Smooth muscle cell (in vitro differentiated cells): ENCODE data around the gene ASPHD2. TPM values are rescaled to one million over a fixed set of nuclear protein-coding genes. Genes with fewer than 3 reads are reported as not detected.

Source experiments
- DNase-seq: peaks from one replicate; lab custom pipeline; 2025; ENCODE audit not compliant: unreplicated experiment; lab: John Stamatoyannopoulos, UW
- H2AFZ ChIP-seq: fragments of 200-600 bp; sonication (generic); 2 replicates; pipeline ENCODE4 v1.6.0; 2016; ENCODE audit warnings: antibody characterized with exemption, low read depth, mild to moderate bottlenecking
- H3F3A ChIP-seq: fragments of 200-600 bp; sonication (generic); 2 replicates; pipeline ENCODE4 v1.6.0; 2017; ENCODE audit warnings: antibody characterized with exemption, low read depth
- H3K27ac ChIP-seq: fragments of 200-600 bp; sonication (generic); 2 replicates; pipeline ENCODE4 v1.5.1; 2016; ENCODE audit warnings: low read depth, mild to moderate bottlenecking
- H3K27me3 ChIP-seq: fragments of 200-600 bp; sonication (generic); 2 replicates; pipeline ENCODE4 v1.6.1; 2016; ENCODE audit warnings: low read depth, mild to moderate bottlenecking
- H3K36me3 ChIP-seq: fragments of 200-600 bp; sonication (generic); 2 replicates; pipeline ENCODE4 v1.5.1; 2016; ENCODE audit warnings: low read depth
- H3K4me1 ChIP-seq: fragments of 200-600 bp; sonication (generic); 2 replicates; pipeline ENCODE4 v1.5.1; 2016; ENCODE audit warnings: low read depth
- H3K4me2 ChIP-seq: fragments of 200-600 bp; sonication (generic); 2 replicates; pipeline ENCODE4 v1.6.0; 2016; ENCODE audit warnings: mild to moderate bottlenecking
- H3K4me3 ChIP-seq: fragments of 200-600 bp; sonication (generic); 2 replicates; pipeline ENCODE4 v1.5.1; 2016; ENCODE audit warnings: mild to moderate bottlenecking
- H3K79me2 ChIP-seq: fragments of 200-600 bp; sonication (generic); 2 replicates; pipeline ENCODE4 v1.6.0; 2016; ENCODE audit warnings: low read depth, mild to moderate bottlenecking
- H3K9ac ChIP-seq: fragments of 200-600 bp; sonication (generic); 2 replicates; pipeline ENCODE4 v1.6.0; 2016; ENCODE audit warnings: low read depth
- H3K9me3 ChIP-seq: fragments of 200-600 bp; sonication (generic); replicated peaks from 2 replicates; pipeline ENCODE4 v1.5.1; 2016; ENCODE audit warnings: low read depth
- H4K20me1 ChIP-seq: fragments of 200-600 bp; sonication (generic); 2 replicates; pipeline ENCODE4 v1.6.0; 2016; ENCODE audit warnings: low read depth
- CTCF ChIP-seq: fragments of 200-600 bp; sonication (generic); IDR thresholded peaks from 2 replicates; pipeline ENCODE4 v1.5.1; 2017; ENCODE audit warnings: borderline replicate concordance, mild to moderate bottlenecking, antibody characterized with exemption; ENCODE audit not compliant: insufficient read depth, poor library complexity, severe bottlenecking
- WGBS: methylation state at CpG from one replicate; pipeline ENCODE4 v1.1.7; 2016; ENCODE audit warnings: low lambda C conversion rate; 5-methylcytosine and 5-hydroxymethylcytosine counted together
- polyA plus RNA-seq: library from polyadenylated mRNA; unstranded; fragments of >200 nt; fragmentation: Nextera tagmentation; extraction: Ambion mirVana; gene quantifications from 2 replicates; pipeline ENCODE4 v1.2.1, GENCODE V29; 2016
- total RNA-seq: library from RNA; depleted of rRNA; stranded (reverse); fragments of >200 nt; gene quantifications from 2 replicates; pipeline ENCODE4 v1.2.3, GENCODE V29; 2014

ASPHD2 gene
- total and polyA plus RNA-seq, 2 experiments from 2014 or later, result 3.7 to 4.5 TPM

DNA sequence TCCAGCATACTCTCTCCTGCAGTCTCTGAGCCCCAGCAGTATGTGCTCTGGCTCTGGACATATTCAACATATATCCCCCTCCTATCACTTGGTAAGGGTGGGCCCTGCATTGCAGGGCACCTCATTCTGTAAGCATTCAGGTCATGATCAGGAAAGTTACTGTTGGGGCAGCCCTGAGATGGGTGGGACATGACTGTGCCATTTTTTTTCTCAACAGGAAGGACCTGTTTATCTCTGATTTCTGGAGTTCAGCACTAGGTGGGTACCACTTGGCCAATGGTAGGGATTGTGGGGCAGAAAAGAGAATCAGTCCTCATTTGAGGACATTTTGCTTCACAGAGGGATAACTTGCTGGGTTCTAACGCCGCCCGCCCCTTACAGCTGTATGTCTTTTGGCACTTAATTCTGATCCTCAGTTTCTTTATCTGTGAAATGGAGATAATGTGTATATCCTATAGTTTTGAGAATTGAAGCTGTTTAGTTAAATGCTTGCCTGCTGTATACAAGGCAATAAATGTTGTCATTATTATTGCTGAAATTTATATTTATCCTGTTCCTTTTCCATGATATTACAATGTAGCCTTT, 56.8 kb downstream of the ASPHD2 start:
- Histone ChIP-seq H3K9ac (no peak overlapping the region), H3K27ac (peak overlapping the region; percentile 98), H4K20me1 (no peaks in the 10 kb centered on the region), H3K4me2 (no peak overlapping the region), H3K79me2 (peaks cover 18% of the 10 kb centered on the region), H3K9me3 (no peaks in the 10 kb centered on the region), H2AFZ (no peak overlapping the region), H3K27me3 (no peaks in the 10 kb centered on the region), H3K36me3 (peaks cover 14% of the 10 kb centered on the region), H3F3A (peaks cover 11% of the 10 kb centered on the region), H3K4me3 (no peak overlapping the region), H3K4me1 (peaks cover 25% of the 10 kb centered on the region)
- no peak for DNase-seq
- no peak for TF ChIP-seq CTCF
- WGBS, result 63% methylated on average over 3 of the region's 3 CpGs

- Histone ChIP-seq H3K9me3 (no peaks in the 10 kb centered on the region), H3K27me3 (no peaks in the 10 kb centered on the region), H3K4me1 (peaks cover 22% of the 10 kb centered on the region), H3K9ac (no peak overlapping the region), H3K79me2 (peaks cover 18% of the 10 kb centered on the region), H3F3A (peaks cover 11% of the 10 kb centered on the region), H3K4me3 (no peak overlapping the region), H2AFZ (no peak overlapping the region), H3K36me3 (peaks cover 19% of the 10 kb centered on the region), H3K4me2 (no peak overlapping the region), H3K27ac (no peak overlapping the region), H4K20me1 (no peaks in the 10 kb centered on the region)
- 85% methylated on average over 5 of the region's 5 CpGs for WGBS
- TF ChIP-seq CTCF, result no peak
- no peak for DNase-seq
Measured at GRCh38 chr22:26486394-26486793, 57.3 kb downstream of the ASPHD2 start.

DNA sequence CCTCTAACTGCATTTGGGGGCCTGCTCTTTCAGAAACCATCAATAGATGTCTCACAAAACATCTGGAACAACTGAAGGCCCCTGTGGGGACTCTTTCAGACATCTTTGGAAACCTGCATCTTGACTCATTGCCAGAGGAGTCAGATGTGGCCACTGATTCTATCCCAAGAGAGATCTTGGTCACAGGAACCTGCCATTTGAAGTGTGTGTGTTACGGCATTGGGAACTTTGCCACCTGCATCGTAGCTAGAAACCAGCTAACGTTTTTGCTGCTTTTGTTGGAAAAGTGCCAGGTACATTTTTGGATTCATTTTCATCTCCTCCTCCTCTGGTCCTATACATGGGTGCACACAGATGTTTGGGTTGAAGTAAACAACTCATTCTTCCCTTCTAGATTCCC, 58.9 kb downstream of the ASPHD2 start:
- Histone ChIP-seq H2AFZ (no peak overlapping the region), H3K9me3 (no peaks in the 10 kb centered on the region), H3F3A (no peaks in the 10 kb centered on the region), H3K4me1 (peaks cover 7% of the 10 kb centered on the region), H3K4me2 (no peak overlapping the region), H3K4me3 (no peak overlapping the region), H3K27me3 (no peaks in the 10 kb centered on the region), H3K27ac (no peak overlapping the region), H3K9ac (no peak overlapping the region), H4K20me1 (no peaks in the 10 kb centered on the region), H3K36me3 (peaks cover 25% of the 10 kb centered on the region), H3K79me2 (peaks cover 18% of the 10 kb centered on the region)
- no peak for DNase-seq
- TF ChIP-seq CTCF, result no peak
- 89% methylated on average over 3 of the region's 3 CpGs for WGBS

- Histone ChIP-seq H2AFZ (no peak overlapping the region), H3K27ac (no peak overlapping the region), H3K4me3 (no peak overlapping the region), H3K36me3 (peaks cover 25% of the 10 kb centered on the region), H3K4me2 (no peak overlapping the region), H3K9ac (no peak overlapping the region), H3F3A (no peaks in the 10 kb centered on the region), H3K9me3 (no peaks in the 10 kb centered on the region), H3K79me2 (peaks cover 12% of the 10 kb centered on the region), H3K4me1 (peaks cover 4% of the 10 kb centered on the region), H4K20me1 (no peaks in the 10 kb centered on the region), H3K27me3 (no peaks in the 10 kb centered on the region)
- no peak for DNase-seq
- TF ChIP-seq CTCF, result no peak
- 95% methylated on average over 4 of the region's 4 CpGs for WGBS
Measured at GRCh38 chr22:26489447-26490036, 60.5 kb downstream of the ASPHD2 start.
